PC-9 (cell line): ENCODE measurements around the gene CYFIP2. TPM values are rescaled to one million over a fixed set of nuclear protein-coding genes. Genes with fewer than 3 reads are reported as not detected.

Experiments used
- BruUV-seq: library from RNA; stranded (reverse); fragments of 400-500 nt; replicated peaks from 2 replicates; lab custom pipeline; 2021; lab: Mats Ljungman, UMichigan
- CTCF ChIA-PET: fragments of 300-600 bp; sonication (Branson Sonifier 250); formaldehyde crosslinking; loops from one replicate; lab custom pipeline; 2022; ENCODE audit warnings: antibody characterized with exemption; lab: Charles Lee
- POLR2A ChIA-PET: fragments of 300-600 bp; sonication (Branson Sonifier 250); formaldehyde crosslinking; loops from one replicate; lab custom pipeline; 2022; ENCODE audit warnings: antibody characterized with exemption; ENCODE audit not compliant: unreplicated experiment; lab: Charles Lee
- DNase-seq, 2 experiments: peaks; one replicate each; pipeline versions ENCODE4 v3.0.0 to v3.0.0-alpha.2; 2015 to 2022; ENCODE audit warnings: mixed read lengths in 1 of 2
- H2AFZ ChIP-seq: fragments of 200-600 bp; sonication (generic); 2 replicates; pipeline ENCODE4 v1.8.1; 2017; ENCODE audit warnings: antibody characterized with exemption
- H3F3A ChIP-seq: fragments of 200-600 bp; sonication (generic); 2 replicates; pipeline ENCODE4 v1.8.1; 2017; ENCODE audit warnings: antibody characterized with exemption, mild to moderate bottlenecking, low read depth; ENCODE audit not compliant: insufficient read depth
- H3K27ac ChIP-seq: fragments of 200-600 bp; sonication (generic); 2 replicates; pipeline ENCODE4 v1.6.1; 2016; ENCODE audit warnings: mixed run types
- H3K27me3 ChIP-seq: fragments of 200-600 bp; sonication (generic); 2 replicates; pipeline ENCODE4 v1.6.1; 2016; ENCODE audit warnings: low read depth, mixed run types; ENCODE audit not compliant: insufficient read depth
- H3K36me3 ChIP-seq: fragments of 200-600 bp; sonication (generic); 2 replicates; pipeline ENCODE4 v1.6.1; 2016; ENCODE audit warnings: low read depth, mixed run types
- H3K4me1 ChIP-seq: fragments of 200-600 bp; sonication (generic); replicated peaks from 2 replicates; pipeline ENCODE4 v1.6.1; 2016; ENCODE audit warnings: mixed run types; ENCODE audit not compliant: insufficient read depth
- H3K4me2 ChIP-seq: fragments of 200-600 bp; sonication (generic); 2 replicates; pipeline ENCODE4 v1.6.1; 2017; ENCODE audit warnings: mixed run types
- H3K4me3 ChIP-seq: fragments of 200-600 bp; sonication (generic); 2 replicates; pipeline ENCODE4 v1.6.1; 2016; ENCODE audit warnings: mixed run types
- H3K79me2 ChIP-seq: fragments of 200-600 bp; sonication (generic); 2 replicates; pipeline ENCODE4 v1.6.1; 2017; ENCODE audit warnings: low read depth, mixed run types
- H3K9me2 ChIP-seq: fragments of 200-600 bp; sonication (generic); 2 replicates; pipeline ENCODE4 v1.8.1; 2017; ENCODE audit warnings: mild to moderate bottlenecking; ENCODE audit not compliant: insufficient read depth
- H3K9me3 ChIP-seq: fragments of 200-600 bp; sonication (generic); 2 replicates; pipeline ENCODE4 v1.8.1; 2016; ENCODE audit warnings: low read depth; ENCODE audit not compliant: insufficient read depth
- H4K20me1 ChIP-seq: fragments of 200-600 bp; sonication (generic); 2 replicates; pipeline ENCODE4 v1.8.1; 2017; ENCODE audit not compliant: insufficient read depth
- CTCF ChIP-seq: fragments of 200-600 bp; sonication (generic); conservative IDR thresholded peaks from 2 replicates; pipeline ENCODE4 v1.6.1; 2017; ENCODE audit warnings: mixed run types, antibody characterized with exemption, mild to moderate bottlenecking, moderate library complexity
- EZH2 ChIP-seq: fragments of 200-600 bp; sonication (generic); IDR thresholded peaks from 2 replicates; pipeline ENCODE4 v1.8.0; 2017; ENCODE audit warnings: antibody characterized with exemption, low read depth
- intact Hi-C: fragments of 100-400 bp; cut with micrococcal nuclease; formaldehyde crosslinking; loops from one replicate; pipeline ENCODE4 v1.10.0; 2022; ENCODE audit not compliant: unreplicated experiment
- total RNA-seq: library from RNA; stranded (reverse); gene quantifications from 2 replicates; pipeline ENCODE4 v1.2.3, GENCODE V29; 2021

Gene CYFIP2
- total RNA-seq, 1 experiment from 2014 or later, result not detected

GRCh38 chr5:157306692-157307471 lies 41.0 kb downstream of the CYFIP2 start:
- Histone ChIP-seq H3K9me3 (no peaks in the 10 kb centered on the region), H3K79me2 (no peaks in the 10 kb centered on the region), H3K27me3 (peaks cover 22% of the 10 kb centered on the region), H3K4me1 (no peaks in the 10 kb centered on the region), H3F3A (no peaks in the 10 kb centered on the region), H2AFZ (no peak overlapping the region), H3K9me2 (no peaks in the 10 kb centered on the region), H3K4me3 (no peak overlapping the region), H4K20me1 (no peaks in the 10 kb centered on the region), H3K27ac (no peak overlapping the region), H3K36me3 (no peaks in the 10 kb centered on the region), H3K4me2 (no peak overlapping the region)
- TF ChIP-seq EZH2 (no peak), CTCF (no peak)
- CTCF ChIA-PET, result interaction anchor here (0.6 kb wide), 1 partner anchor 434 kb away, joined by 9 read pairs; no protein-coding TSS in a partner anchor
- POLR2A ChIA-PET, result no interaction called here
- no peak for DNase-seq
- intact Hi-C loops, result no loop called here
- no TSS peak for BruUV-seq

GRCh38 chr5:157308836-157309465 lies 43.0 kb downstream of the CYFIP2 start:
- no TSS peak for BruUV-seq
- no peak for DNase-seq
- H3K9me3 ChIP-seq, result no peaks in the 10 kb centered on the region
- intact Hi-C loops, result no loop called here
- H3K79me2 ChIP-seq, result no peaks in the 10 kb centered on the region
- no peaks in the 10 kb centered on the region for H3F3A ChIP-seq
- no peaks in the 10 kb centered on the region for H3K36me3 ChIP-seq
- no peak overlapping the region for H3K4me3 ChIP-seq
- ChIA-PET CTCF (no interaction called here), POLR2A (no interaction called here)
- no peak overlapping the region for H2AFZ ChIP-seq
- peaks cover 22% of the 10 kb centered on the region for H3K27me3 ChIP-seq
- no peaks in the 10 kb centered on the region for H3K9me2 ChIP-seq
- H3K4me1 ChIP-seq, result no peaks in the 10 kb centered on the region
- H4K20me1 ChIP-seq, result no peaks in the 10 kb centered on the region
- H3K4me2 ChIP-seq, result no peak overlapping the region
- no peak for TF ChIP-seq EZH2
- TF ChIP-seq CTCF, result 0 out of 2 replicates have a peak, but pooled peaks have one; percentile 23
- no peak overlapping the region for H3K27ac ChIP-seq

GRCh38 chr5:157309796-157310195 lies 43.9 kb downstream of the CYFIP2 start:
- ChIA-PET CTCF (no interaction called here), POLR2A (no interaction called here)
- no peak for DNase-seq
- Histone ChIP-seq H3K9me3 (no peaks in the 10 kb centered on the region), H3K27ac (no peak overlapping the region), H3K4me2 (peak overlapping the region; percentile 32; the same call in 1 of the 2 replicates), H3K4me1 (no peaks in the 10 kb centered on the region), H3K27me3 (peaks cover 29% of the 10 kb centered on the region), H3K9me2 (no peaks in the 10 kb centered on the region), H3K4me3 (no peak overlapping the region), H3K36me3 (no peaks in the 10 kb centered on the region), H2AFZ (no peak overlapping the region), H4K20me1 (no peaks in the 10 kb centered on the region), H3F3A (no peaks in the 10 kb centered on the region), H3K79me2 (no peaks in the 10 kb centered on the region)
- no TSS peak for BruUV-seq
- TF ChIP-seq CTCF (no peak), EZH2 (no peak)
- intact Hi-C loops, result loop anchor here (5.0 kb wide), 1 partner anchor 162 kb away; no protein-coding TSS in a partner anchor
